GM19328 (cell line): ENCODE measurements around the gene CHI3L1.
"Not testable (repeated sequence)": the region's sequence is repeated elsewhere in the genome, so short reads cannot be mapped to it uniquely, and the experiment has no call there.

ENCODE experiments used
- ATAC-seq: cut with Tn5 transposase; IDR thresholded peaks from one replicate; pipeline ENCODE4 v1.9.1; 2021; ENCODE audit warnings: mild to moderate bottlenecking, moderate library complexity; ENCODE audit not compliant: unreplicated experiment

CHI3L1 gene

DNA sequence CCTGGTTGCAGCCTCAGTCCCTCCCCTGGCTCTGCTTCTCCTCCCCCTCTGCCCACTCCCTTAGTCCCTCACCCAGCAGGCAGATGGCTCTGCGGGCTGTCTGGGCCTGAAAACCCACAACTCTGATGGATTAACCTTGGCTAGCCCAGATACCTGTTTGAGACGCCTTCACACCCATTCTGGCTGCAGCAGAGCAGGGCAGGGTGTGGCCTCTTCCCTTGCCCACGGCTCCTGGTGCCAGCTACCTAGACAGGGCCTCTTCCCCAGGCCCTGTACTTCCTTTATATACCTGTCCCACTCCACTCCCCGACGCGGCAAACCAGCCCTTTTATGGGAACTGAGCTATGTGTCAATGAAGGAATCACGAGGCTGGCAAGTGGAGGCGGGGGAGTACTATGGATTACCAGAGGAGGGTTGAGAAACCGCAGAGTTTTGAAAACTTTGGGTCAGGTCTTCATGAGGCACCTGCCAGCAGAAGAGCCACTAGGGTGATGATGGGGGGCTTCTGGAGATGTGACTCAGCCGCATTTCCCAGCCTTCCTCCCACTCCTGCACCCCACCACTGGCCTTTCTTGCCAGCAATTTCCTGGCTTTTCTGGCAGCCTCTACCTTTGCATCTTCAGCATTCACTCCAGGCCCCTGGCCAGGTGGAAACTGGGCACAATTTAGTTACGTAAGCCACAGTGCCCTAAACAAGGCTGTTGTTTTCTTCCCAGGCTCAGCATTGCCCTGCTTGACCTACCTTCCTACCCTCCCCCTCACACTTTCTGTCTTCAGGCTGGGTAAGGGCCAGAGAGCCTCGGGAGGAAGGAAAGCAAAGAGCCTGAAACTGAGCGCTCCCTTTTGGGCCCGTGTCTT lies at the start of gene CHI3L1:
Gene CHI3L1, minus strand, starts transcription at position 259 of the 858 bp plus-strand sequence. Its CDS starts 81 bp downstream, at position 178.
- ATAC-seq, result no peak

DNA sequence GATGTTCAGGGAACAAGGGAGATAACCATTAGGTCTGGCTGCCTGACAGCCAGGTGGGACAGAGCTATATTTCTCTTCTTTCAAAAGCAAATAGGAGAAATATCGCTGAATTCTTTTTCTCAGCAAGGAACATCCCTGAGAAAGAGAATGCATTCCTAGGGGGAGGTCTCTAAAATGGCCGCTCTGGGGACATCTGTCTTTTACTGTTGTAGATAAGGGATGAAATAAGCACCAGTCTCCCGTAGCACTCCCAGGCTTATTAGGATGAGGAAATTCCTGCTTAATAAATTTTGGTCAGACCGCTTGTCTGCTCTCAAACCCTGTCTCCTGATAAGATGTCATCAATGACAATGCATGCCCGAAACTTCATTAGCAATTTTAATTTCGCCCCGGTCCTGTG lies 48.4 kb upstream of the CHI3L1 start:
- not testable (repeated sequence) for ATAC-seq

DNA sequence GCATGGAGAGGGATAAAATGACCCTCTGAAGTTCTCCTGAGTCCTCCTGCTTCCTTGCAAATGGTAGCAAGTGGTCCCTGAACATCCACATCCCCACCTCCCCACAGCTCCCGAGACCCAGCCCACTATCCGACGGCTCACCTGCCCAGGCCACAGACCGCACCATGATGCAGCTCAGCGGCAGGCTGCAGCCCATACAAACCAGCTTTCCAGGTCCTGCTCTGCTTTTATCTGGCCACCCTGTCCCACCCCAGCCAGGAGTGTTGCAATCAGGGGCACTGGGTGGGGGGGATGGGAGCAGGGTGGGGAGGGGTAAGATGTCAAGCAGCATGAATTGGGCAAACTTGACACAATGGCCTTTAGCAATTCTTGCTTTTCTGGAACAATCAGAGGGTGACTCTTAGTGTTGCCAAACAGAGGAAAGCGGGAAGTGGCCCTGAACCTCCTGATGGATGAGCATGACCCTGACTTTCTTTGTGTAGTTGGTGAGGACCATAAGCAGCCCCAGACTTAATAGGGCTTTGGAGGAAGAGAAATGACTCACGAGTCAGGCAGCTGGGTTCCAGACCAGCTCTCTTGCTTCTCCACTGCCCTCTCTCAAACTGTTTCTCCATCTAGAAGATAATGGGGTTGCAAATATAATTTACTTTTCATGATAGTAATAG lies 43.1 kb upstream of the CHI3L1 start, which contains the start of gene CHIT1:
Gene CHIT1, minus strand, starts transcription at position 203 of the 665 bp plus-strand sequence. Its CDS starts 37 bp downstream, at position 166.
- ATAC-seq, result no peak

DNA sequence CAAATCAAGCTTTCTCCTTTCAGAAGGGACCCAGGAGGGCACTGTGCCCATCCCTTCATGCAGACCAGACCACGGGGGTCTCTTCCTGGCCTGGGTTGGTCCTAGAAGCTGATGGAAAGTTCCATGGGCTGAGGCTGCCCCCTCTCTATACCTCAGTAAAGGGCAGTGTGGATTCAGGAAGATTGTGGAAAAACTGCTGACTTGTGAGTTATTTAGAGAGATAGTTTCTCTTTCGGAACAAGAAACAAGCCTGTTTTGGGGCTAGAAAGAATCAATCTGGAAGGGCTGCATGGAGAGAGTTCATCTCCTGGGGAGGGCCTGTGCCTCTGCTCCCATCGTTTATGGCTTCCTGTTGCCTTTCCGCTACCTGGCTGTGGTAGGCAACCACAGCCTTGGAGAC lies 42.2 kb upstream of the CHI3L1 start:
- no peak for ATAC-seq

DNA sequence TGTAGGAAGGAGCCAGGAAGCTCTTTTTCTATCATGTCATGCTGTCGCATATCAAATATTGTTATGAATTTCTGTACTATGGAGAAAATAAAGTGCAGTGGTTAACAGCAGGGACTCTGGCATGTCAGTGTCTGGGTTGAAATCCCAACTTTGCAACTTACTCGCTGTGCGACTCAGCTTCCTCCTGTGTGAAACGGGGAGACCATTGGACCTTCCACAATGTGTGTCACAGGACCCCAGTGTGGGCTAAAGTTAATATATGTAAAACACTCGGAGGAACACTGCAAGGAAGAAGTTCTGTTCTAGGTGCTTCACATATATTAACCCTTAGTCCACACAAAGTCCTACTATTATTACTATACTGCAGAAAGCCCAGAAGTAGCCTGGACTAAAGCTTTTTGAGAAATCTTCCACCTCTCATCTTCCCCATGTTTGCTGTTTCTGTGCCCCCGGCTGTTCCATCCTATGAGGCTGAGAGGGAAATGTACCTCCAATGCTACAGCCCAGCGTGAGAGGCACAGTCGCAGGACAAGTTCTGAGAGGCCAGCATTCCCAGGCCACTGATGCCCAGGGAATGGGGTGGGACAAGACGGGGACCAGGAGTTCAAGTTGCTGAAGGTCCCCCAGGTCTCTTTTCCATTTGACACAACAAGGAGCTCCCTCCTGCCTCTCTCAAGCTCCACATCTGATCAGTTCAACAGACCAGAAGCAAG lies 41.0 kb upstream of the CHI3L1 start:
- no peak for ATAC-seq

DNA sequence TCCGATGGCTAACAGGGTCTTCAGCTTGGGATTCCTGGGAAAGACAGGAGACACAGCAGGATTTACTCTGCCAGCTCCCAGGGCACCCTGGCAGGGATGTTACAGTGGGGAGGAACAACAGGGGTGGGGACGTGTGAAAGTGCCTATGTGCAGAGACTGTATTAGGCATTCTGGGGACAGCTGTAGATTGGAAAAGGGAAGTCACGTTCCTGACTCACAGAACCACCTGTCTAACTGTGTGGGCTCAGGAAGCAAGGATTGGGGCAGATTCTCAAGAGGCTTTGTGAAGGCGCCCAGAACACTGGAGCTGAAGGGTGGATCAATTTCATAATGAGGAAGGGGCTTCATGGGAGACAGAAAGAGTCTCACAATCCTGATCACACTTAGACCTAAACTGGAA lies 38.6 kb upstream of the CHI3L1 start:
- ATAC-seq, result no peak

DNA sequence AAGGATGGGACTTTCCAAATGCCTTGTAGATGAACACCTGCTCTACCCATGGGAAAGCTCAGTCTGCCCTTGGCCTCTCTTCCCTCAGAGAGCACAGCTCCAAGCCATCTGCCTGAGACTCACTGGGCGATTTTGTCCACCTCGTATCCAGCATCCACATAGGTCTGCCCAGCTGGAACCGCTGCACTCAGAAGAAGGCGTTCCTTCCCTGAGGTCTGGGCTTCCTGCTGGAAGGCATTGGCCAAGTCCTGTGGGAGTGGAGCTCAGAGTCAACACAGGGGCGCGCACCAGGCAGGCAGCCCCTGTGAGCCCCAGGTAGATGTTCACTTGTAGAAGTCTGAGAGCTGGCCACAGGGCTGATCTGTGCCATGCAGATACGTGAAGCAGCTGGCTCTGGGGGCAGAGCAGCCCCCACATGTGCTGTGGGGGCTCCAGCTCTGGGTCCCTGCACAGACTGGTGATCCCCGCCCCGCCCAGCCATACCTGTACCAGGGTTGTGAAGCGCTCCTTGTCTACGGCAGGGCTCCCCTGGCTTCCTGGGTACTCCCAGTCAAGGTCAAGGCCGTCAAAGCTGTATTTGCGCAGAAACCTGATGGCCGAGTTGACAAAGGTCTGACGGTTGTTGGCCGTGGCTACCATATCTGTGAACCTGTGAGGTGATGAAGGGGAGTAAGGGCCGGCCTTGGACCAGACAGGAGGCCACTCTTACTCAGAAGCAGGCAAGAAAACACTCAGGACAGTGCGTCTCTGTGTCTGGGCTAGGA lies 36.7 kb upstream of the CHI3L1 start:
- ATAC-seq, result no peak

DNA sequence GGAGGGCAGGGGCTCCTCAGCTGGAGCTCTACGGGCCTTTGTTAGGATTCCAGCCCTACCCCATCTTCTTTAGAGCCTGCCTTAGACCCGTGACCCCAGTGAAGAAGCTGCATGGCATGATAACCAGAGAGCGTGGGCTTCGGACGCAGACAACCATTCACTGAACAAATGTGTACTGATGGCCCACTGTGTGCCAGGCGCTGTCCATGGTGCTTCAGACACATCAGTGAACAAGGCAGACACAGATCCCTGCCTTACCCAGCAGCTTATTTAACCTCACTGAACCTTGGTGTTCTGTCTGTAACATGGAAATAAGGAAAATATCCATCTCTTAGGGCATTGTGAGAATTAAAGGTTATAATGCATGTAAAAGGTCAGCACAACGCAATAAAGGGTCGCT lies 33.4 kb upstream of the CHI3L1 start:
- no peak for ATAC-seq

DNA sequence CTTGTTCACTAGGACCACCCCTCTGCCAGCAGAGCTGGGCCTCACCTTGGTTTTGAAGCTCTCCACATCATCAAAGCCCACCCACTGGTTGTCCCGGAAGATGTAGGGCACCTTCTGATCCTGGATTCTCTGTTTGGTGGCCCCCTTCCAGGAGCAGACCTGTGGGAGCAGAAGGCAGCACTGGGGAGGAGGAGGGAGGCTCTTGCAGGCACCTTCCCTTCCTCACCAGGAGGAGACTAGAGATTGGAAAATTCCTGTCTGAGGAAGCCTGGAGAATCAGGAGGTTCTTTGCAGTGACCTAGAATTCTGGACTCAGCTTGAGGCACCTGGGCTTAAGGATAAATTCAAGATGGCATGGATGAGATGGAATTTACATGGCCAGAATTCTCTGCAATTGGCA lies 32.7 kb upstream of the CHI3L1 start:
- ATAC-seq, result no peak

DNA sequence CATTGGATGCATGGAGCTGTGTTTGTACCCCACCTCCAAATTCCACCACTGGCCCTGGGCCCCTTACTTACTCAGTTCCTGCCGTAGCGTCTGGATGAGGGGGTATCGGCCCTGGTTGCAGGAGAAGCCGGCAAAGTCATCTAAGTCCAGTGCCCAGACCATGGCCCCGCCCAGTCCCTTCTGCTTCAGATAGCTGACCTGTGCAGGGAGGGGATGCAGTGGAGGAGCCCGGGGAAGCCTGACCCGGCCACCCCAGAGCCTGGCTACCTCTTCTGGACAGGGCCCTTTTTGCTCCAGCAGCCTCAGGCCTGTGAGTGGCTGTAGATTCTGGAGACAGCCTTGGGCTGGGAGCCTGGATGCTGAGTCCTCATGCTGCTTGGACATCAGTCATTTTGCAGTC lies 31.2 kb upstream of the CHI3L1 start:
- no peak for ATAC-seq

DNA sequence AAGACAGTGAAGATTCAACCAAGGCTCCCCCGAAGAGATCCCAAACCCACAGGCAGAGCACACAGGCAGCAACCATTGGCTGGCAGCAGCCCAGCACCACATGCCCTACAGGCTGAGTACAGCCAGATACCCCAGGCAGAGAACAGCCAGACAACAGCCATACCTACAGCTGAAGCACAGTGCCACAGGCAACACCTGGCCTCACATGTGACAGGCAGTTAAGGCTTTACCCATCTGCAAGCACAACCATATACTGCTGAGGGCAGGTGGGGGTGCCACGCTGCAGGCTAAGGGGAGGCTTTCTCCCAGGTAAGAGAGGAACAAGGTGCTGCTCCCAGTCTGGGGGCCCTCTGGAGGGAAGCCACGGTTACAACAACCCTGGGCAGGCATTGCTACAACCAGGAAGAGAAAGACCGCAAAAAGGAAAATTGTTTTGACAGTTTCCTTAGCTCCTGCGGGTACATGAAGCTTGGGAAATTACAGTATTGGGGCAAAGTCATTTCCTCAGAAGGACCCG lies 30.7 kb upstream of the CHI3L1 start:
- no peak for ATAC-seq

DNA sequence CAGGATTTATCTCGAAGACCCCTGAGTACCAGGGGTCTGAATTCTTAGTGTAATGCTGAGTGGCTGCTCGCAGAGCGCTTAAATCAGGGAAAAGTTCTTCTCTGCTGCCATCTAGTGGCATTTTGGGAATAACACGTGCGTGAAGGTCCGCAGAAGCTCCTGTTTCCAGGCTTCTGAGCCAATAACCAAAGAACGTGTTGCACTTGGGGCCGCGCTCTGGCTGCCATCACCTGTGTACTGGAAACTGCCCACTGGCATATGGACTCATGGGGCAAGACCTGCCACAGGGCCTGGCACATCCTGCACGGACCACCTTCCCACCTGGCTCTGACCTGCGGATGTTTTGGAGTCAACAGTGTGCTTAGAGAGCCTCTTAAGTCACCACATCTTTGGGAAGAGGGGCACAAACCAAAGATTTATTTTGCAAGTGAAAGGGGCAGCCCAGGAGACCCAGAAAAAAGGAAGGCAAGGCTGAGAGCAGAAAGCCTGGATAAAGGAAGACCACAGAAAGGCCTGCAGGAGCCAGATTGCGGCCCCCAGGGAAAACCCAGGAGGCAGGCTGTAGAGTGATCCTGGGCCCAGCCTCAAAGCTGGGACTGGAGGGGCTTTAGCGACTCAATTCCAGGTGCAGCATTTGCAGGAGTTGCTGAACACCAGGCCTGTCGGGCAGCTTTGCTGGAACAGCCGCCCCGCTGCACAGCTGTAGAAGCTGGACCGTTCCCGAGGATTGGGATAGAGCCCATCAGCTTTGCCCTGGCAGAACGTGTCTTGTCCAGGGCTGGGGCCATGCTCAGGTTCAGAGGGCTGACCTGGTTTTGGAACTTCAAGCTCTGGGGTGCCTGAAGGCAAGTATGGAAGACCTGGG lies 30.0 kb upstream of the CHI3L1 start:
- no peak for ATAC-seq

DNA sequence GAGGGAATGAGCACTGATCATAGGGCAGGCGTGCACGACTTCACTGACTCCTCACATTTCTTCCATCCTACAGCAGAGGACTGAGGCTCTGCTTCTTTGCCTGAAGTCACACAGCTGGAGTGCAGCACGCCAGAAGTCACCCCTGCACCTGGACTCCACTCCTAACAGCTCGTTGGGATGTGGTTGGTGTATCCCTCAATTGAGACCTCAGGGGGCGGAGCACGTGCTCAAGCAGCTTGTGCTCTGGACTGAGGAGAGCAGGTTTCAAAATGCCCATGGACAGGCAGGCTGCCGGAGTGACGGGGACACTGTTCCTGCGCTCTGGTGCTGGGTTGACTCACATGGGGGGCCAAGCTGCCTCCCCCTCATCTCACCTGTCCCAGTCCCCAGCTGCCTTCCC lies 29.1 kb upstream of the CHI3L1 start:
- ATAC-seq, result no peak

DNA sequence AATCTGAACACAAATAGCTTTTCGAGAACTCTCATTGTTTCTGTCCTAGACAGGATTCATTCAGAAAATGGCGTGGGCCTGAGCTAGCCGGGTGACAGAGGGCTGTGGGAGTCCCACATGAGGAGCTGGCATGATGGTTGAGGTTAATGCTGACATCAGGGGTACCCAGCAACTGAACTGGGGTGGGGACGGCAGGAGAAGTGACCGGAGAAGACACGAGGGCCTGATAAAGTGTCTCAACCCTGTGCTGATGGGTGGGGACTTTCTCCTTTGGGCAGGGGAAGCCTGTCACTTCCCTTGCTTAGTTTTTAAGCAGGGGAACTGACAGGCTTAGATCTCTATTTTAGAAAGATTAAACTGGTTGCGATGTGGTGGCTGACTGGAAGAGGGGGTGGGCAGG lies 28.4 kb upstream of the CHI3L1 start:
- no peak for ATAC-seq

DNA sequence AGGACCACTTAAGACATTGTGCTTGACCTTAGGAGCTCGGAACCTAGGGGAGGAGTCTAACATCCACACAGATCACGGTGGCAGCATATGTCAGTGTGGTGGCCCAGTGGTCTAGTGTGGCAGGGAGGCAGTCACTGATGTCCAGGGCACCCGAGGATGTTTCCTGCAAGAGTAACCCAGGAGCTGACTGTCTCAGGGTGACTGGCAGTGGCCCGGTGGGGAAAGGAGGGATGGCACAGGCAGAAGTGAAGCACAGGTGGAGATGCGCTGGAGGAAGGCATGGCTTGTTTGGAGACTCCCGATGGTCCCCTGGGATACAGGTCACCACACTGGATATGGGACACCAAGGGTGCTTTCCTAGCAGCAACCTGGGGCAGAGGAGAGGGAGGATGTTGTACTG lies 26.6 kb upstream of the CHI3L1 start:
- ATAC-seq, result no peak

DNA sequence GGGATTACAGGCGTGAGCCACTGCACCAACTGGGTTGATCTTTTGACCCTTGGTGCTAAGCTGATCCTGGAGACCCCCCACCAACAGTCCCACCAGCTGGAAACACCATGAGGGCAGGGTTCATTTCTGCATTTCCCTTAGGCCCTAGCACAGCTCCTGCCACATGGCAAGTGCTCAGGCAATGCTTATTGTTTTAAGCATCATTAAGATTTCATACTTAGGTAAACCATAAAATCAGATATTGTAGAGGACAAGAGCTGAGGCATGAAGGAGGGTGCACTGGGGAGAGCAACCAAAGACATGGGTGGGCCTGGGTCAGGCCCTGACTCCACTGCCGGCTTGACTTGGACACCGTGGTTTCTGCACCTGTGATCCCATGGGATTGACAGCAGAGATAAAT lies 25.3 kb upstream of the CHI3L1 start:
- ATAC-seq, result no peak

DNA sequence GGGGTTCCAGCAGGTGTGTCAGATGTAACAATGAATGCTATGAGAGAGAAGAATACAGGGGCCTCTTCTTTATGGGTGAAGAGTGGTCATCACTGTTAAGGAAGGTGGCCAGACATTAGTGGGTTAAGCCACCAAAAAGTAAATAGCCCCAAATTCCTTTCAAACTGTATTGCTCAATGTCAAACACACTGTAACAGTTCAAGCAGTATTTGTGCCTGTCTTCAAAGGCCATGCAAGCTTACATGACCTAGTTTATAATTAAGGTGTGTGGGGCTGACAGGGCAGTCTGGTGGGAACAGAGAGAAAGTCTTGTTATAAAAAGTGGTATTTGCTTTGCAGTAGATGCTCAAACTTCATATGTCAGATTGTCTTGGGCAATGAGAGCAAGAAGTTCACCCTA lies 24.5 kb upstream of the CHI3L1 start:
- ATAC-seq, result no peak

DNA sequence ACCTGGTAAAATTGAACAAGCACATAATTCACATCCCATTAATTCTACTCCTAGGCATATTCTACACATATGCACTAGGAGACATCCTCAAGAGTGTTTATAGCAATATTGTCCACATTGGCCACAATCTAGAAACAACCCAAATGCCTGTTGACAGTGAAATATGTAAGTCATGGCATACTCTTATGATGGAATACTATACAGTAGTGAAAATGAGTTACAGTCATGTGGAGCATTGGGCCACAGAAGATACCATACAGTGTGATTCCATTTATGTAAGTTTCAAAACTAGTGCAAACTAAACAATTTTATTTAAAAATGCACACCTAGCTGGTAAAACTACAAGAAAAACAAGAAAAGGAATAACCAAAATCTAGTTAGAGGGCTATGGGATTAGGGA lies 23.8 kb upstream of the CHI3L1 start:
- no peak for ATAC-seq

DNA sequence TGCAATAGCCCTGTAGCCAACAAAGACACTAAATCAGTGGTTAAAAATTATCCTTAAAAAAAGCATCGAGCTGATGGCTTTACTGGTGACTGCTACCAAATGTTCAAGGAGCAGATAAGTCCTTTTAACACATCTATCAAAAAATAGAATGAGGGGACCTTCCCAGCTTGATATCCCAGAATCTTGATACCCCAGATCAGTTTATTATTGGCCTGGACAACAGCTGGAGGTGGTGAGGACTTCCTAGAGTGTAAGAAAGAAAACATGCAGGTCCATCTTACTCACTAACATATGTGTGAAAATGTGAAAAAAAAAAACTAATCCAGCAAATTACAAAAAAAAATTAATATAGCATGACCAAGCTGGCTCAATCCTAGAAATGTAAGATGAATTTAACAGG lies 21.7 kb upstream of the CHI3L1 start:
- no peak for ATAC-seq

DNA sequence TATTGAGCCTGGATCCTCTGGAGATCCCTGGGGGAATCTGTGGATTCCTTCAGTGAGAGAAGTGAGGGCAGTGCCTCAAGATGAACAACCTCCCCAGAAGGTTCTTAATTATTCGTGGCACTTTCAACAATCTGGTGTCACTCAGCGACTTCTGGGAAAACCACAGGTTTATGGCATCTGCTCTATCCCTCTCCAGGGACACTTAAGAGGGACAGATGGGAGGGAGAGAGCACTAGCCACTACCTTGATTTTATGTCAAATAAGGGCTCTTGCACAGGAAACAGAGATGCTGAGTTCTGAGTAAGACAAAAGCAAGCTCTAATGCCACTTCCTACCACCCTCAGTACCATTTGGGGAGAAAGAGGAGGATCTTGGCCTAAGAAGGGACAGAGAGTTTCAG lies 21.2 kb upstream of the CHI3L1 start:
- no peak for ATAC-seq
